HCT116 (cell line): ENCODE results near the gene SH3RF2.

Experiments
- CTCF ChIP-seq, 3 experiments: fragments of 200-600 bp in 1 of 3; sonication (generic) in 1 of 3; IDR thresholded peaks in 2 of 3; conservative IDR thresholded peaks in 1 of 3; 2 replicates each; pipeline ENCODE4 v1.5.1; 2012 to 2017; ENCODE audit warnings: low read depth in 2 of 3, low read length in 2 of 3, antibody characterized with exemption in 1 of 3, borderline replicate concordance in 1 of 3, control low read depth in 1 of 3, mild to moderate bottlenecking in 1 of 3, mixed read lengths in 1 of 3, mixed run types in 1 of 3, moderate library complexity in 1 of 3; ENCODE audit not compliant: insufficient read depth in 1 of 3
- EGR1 ChIP-seq: IDR thresholded peaks from 2 replicates; pipeline ENCODE4 v1.6.1; 2012; ENCODE audit warnings: low read depth
- ELF1 ChIP-seq: IDR thresholded peaks from 2 replicates; pipeline ENCODE4 v1.6.1; 2012; ENCODE audit warnings: low read depth, borderline replicate concordance
- POLR2A ChIP-seq: IDR thresholded peaks from 2 replicates; pipeline ENCODE4 v1.7.0; 2011; ENCODE audit warnings: borderline replicate concordance; ENCODE audit not compliant: insufficient read depth, insufficient read length; ENCODE audit errors: extremely low read depth

GRCh38 chr5:146098047-146098446 lies 161.7 kb downstream of the SH3RF2 start:
- no peak for TF ChIP-seq EGR1
- TF ChIP-seq POLR2A, result no peak
- TF ChIP-seq CTCF (IDR thresholded peaks at IDR 0.05 in 2 of 3, conservative IDR thresholded peaks at IDR 0.05 in 1 of 3; ENCODE audit: borderline replicate concordance in 1 of 3, insufficient read depth in 1 of 3, low read depth in 2 of 3, low read length in 2 of 3), result no peak
- no peak for TF ChIP-seq ELF1
